Measurements from ENCODE around the gene SLC10A1.

The SLC10A1 gene

DNA sequence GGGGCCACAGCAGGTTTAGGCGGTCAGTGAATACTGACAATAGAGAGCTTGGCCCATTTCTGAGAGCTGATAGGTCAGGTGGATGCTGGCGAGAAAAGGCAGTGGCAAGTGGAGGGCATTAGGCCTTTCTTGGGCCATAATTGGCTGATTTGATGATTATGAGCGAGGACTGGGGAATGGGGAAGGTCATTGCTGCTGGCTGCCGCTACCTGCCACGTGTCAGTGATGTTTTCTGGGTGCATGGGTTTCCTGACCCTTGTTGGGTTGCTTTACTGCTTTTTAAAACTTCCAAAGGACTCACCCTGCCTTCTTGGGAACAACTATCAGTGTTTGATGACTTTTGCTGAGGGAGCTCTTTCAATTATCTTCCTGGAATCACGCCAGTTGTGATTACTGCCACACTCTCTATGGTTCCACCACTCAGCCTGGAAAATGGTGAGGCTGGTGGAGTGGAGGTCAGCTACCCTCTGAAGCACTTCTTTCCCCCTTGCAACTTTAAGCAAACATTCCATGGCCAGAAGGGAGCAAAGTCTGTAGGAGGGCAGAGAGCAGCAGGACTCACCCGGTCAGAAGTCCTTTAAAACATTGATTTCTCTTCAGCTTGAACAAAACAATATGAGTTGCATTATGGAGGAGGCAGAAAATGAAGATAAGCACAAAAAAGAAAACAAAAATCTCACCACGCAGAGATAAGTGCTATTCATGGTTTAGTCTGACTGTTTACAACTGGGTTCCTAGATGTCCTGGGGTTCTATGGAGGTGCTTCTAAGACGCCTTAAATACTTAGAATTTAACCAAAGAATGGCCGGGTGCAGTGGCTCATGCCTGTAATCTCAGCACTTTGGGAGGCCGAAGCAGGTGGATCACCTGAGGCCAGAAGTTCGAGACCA, 12.1 kb upstream of the SLC10A1 start:
- DNase-seq, result no peak

GRCh38 chr14:69807192-69807591, 10.2 kb upstream of the SLC10A1 start:
- no peak for DNase-seq

DNA sequence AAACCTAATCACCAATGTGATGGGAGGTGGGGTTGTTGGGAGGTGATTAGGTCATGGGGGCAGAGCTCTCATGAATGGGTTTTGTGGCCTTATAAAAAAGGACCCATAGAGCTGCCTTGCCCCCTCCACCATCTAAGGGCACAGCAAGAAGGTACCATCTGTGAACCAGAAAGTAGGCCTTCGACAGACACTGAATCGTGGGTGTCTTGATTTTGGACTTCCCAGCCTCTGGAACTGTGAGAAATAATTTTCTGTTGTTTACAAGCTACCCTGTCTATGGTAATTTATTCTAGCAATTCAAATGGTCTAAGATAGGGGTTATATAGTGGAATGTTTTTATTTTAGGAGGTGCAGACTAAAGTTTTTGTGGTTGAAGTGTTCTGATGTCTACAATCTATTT, 7.9 kb upstream of the SLC10A1 start:
- no peak for DNase-seq

GRCh38 chr14:69803753-69804152, 6.7 kb upstream of the SLC10A1 start:
- DNase-seq, result no peak

GRCh38 chr14:69798339-69798735, 1.3 kb upstream of the SLC10A1 start:
- DNase-seq, result no peak

GRCh38 chr14:69797573-69798338, 715 bp upstream of the SLC10A1 start:
- DNase-seq, result no peak

DNA sequence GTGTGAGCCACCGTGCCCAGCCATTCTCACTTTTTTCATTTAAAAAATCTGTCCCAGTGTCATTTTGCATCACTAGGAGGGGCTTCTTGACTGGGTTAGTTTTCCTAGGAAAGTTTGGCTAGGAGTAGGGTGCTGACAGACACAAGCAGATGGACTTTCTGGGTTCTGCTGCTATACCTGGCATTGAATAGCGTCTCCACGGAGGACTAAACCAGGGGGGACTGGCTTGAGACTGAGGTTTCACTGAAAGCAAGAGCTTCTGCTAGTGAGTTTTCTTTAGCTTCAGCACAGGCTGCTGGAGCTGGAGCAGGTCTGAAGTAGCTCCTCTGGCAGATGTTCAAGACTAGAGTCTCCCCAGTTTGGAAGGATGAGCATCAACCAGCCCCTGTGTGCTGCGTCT, 1.4 kb downstream of the SLC10A1 start:
- no peak for DNase-seq

- no peak for DNase-seq
Observed at GRCh38 chr14:69794791-69795190, 2.2 kb downstream of the SLC10A1 start.

GRCh38 chr14:69792887-69793421, 4.1 kb downstream of the SLC10A1 start:
- DNase-seq, result no peak

- DNase-seq, result no peak
Observed at GRCh38 chr14:69789118-69789640, 7.9 kb downstream of the SLC10A1 start.

DNA sequence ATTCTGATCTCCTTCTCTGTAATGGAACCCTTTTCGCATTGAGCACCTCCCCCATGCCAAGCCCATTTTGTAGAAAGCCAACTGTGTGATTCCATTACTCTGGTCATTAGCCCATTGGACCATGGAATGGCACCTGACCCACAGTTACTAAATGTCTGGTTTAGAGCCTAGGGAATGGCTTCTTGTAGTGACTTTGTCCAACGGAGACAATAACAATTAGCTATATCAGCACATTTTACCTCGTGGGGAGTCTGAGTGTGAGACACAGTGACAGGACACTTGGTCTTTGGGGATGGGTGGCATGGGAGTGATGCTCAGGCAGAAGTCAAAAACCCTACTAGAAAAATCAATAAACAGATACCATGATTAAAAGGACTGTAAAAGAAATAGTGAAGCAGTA, 10.4 kb downstream of the SLC10A1 start:
- no peak for DNase-seq

DNA sequence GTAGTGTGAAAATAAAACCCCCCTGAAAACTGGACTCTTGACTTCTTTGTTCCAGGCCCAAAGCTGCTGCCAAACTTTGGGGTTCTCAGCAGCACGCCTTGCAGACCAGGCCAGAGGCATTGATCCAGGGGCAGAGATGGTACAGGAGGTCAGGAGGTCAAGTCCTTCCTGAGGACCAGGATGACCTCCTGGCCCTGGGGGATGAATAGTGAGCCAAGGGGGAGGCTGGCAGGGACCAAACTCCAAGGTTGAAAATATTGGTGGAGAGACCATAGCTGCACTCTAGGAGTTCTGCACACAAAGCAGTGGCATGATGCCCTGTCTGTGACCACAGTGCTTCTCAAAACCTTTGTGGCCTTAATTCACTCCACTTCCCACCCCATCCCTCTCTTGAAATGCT, 12.1 kb downstream of the SLC10A1 start:
- DNase-seq, result no peak

GRCh38 chr14:69780952-69781351, 16.1 kb downstream of the SLC10A1 start:
- no peak for DNase-seq

GRCh38 chr14:69780092-69780491, 16.9 kb downstream of the SLC10A1 start:
- no peak for DNase-seq

GRCh38 chr14:69779088-69779487, 18.0 kb downstream of the SLC10A1 start:
- DNase-seq, result no peak

DNA sequence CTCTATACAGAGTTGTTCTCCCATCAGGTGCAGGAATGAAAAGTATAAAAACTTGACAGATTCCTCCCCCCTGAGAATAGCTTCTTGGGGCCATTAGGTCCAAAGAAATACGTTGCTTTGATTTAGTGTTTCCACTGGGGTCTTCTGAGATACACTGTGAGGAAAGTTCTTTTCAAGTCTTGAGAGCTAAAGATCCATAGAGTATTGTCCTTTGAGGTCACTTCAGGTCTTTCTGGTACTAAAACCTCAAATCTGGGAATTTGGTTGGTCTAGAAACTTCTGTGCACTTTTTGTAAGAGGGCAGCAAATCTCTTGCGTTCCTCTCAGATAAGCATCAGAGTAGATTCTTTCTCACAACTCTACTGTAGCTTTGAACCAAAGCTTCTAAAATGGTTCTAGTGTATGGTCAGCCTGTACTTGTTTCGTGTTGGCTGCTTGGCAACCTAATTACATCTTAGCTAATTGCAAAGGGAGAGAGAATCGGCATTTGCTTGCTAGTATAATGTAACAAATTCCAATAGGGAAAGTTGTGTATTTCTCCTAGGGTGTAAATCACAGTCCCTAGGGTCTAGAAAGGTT, 20.1 kb downstream of the SLC10A1 start:
- no peak for DNase-seq

DNA sequence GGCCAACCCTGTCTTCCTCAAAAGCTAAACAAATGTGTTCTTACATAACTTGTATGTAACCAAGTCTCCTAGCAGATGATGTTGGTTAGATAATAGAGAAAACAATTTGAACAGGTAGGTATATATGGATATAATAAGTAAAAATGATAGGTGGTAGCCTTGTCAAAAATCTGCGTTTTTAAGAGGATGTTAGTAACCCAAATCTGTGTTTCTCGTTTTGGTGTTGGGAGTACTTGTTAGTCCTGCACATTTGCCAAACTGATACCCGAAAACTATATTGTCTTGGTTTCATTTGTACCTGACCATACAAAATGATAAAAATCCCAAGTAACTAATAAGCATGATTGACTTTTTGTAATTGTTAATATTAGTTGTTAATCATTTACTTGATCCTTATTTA, 22.0 kb downstream of the SLC10A1 start:
- no peak for DNase-seq

DNA sequence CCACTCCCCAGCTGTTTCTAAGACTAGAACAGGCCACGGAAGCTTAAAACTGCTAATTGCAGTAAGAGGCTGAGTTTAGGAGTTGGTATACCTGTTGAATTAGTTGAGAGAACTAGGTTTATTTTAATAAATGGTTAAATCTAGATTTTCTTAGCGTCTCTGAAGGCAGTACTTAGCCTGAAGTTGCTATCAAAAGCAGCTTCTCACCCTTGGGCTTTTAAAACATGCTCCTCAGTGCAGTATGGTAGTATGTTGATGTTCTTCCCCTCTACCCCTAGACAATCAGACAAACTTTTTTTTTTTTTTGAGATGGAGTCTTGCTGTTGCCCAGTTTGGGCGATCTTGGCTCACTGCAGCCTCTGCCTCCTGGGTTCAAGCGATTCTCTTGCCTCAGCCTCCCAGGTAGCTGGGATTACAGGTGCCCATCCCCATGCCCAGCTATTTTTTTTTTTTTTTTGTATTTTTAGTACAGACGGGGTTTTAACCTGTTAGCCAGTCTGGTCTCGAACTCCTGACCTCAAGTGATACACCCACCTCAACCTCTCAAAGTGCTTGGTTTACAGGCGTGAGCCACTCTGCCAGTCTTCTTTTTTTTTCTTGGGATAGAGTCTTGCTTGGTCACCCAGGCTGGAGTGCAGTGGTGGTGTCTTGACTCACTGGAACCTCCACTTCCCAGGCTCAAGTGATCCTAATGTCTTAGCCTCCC, 23.3 kb downstream of the SLC10A1 start:
- DNase-seq, result no peak

- no peak for DNase-seq
Observed at GRCh38 chr14:69772082-69773017, 24.7 kb downstream of the SLC10A1 start.

DNA sequence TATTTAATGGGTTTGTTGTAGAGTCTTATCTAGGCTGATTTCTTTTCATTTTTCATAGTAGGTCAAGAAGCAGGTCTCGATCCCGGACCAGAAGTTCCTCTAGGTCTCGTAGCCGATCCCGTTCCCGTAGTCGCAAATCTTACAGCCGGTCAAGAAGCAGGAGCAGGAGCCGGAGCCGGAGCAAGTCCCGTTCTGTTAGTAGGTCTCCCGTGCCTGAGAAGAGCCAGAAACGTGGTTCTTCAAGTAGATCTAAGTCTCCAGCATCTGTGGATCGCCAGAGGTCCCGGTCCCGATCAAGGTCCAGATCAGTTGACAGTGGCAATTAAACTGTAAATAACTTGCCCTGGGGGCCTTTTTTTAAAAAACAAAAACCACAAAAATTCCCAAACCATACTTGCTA, 25.9 kb downstream of the SLC10A1 start:
- DNase-seq, result no peak

- DNase-seq, result no peak
Observed at GRCh38 chr14:69770559-69770958, 26.5 kb downstream of the SLC10A1 start.

GRCh38 chr14:69769623-69770022, 27.4 kb downstream of the SLC10A1 start:
- DNase-seq, result no peak

Measured in SIG-M5 (cell line).